ENCODE results near the gene MGAT1.

- TF ChIP-seq, protein P1, sequence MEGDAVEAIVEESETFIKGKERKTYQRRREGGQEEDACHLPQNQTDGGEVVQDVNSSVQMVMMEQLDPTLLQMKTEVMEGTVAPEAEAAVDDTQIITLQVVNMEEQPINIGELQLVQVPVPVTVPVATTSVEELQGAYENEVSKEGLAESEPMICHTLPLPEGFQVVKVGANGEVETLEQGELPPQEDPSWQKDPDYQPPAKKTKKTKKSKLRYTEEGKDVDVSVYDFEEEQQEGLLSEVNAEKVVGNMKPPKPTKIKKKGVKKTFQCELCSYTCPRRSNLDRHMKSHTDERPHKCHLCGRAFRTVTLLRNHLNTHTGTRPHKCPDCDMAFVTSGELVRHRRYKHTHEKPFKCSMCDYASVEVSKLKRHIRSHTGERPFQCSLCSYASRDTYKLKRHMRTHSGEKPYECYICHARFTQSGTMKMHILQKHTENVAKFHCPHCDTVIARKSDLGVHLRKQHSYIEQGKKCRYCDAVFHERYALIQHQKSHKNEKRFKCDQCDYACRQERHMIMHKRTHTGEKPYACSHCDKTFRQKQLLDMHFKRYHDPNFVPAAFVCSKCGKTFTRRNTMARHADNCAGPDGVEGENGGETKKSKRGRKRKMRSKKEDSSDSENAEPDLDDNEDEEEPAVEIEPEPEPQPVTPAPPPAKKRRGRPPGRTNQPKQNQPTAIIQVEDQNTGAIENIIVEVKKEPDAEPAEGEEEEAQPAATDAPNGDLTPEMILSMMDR (IDR thresholded peaks at IDR 0.05), result no peak
- TF ChIP-seq POLR2AphosphoS5 (IDR thresholded peaks at IDR 0.05; ENCODE audit: insufficient read depth in 1 of 2, low read depth in 1 of 2), result no peak
- TF ChIP-seq POLR2A (IDR thresholded peaks at IDR 0.05), result no peak
Measured at GRCh38 chr5:180797256-180798192, 5.1 kb downstream of the MGAT1 start.
